ENCODE data around the gene CLHC1.
"Not testable (repeated sequence)": the region's sequence is repeated elsewhere in the genome, so short reads cannot be mapped to it uniquely, and the experiment has no call there.

Gene CLHC1

GRCh38 chr2:55153584-55154299 is 78.4 kb downstream of the CLHC1 start:
- no peak for DNase-seq (ENCODE audit: low read depth in 2 of 2)

- DNase-seq (ENCODE audit: low read depth in 2 of 2): no peak
Observed at GRCh38 chr2:55152475-55153412, 79.3 kb downstream of the CLHC1 start.

- no peak for DNase-seq (ENCODE audit: low read depth in 2 of 2)
Observed at GRCh38 chr2:55151733-55152433, 80.2 kb downstream of the CLHC1 start.

- no peak for DNase-seq (ENCODE audit: low read depth in 2 of 2)
Observed at GRCh38 chr2:55150834-55151233, 81.3 kb downstream of the CLHC1 start.

GRCh38 chr2:55148269-55148668 is 83.8 kb downstream of the CLHC1 start:
- no peak for DNase-seq (ENCODE audit: low read depth in 2 of 2)

GRCh38 chr2:55147531-55147930 is 84.6 kb downstream of the CLHC1 start:
- no peak for DNase-seq (ENCODE audit: low read depth in 2 of 2)

- DNase-seq (ENCODE audit: low read depth in 2 of 2): no peak
Observed at GRCh38 chr2:55147041-55147440, 85.1 kb downstream of the CLHC1 start.

- no peak for DNase-seq (ENCODE audit: low read depth in 2 of 2)
Observed at GRCh38 chr2:55146263-55146662, 85.8 kb downstream of the CLHC1 start.

GRCh38 chr2:55144922-55145820 is 86.9 kb downstream of the CLHC1 start:
- DNase-seq (ENCODE audit: low read depth in 2 of 2): no peak

- not testable (repeated sequence) for DNase-seq (ENCODE audit: low read depth in 2 of 2)
Observed at GRCh38 chr2:55143706-55144105, 88.4 kb downstream of the CLHC1 start.

- no peak for DNase-seq (ENCODE audit: low read depth in 2 of 2)
Observed at GRCh38 chr2:55142518-55142917, 89.6 kb downstream of the CLHC1 start.

GRCh38 chr2:55141572-55142413 is 90.3 kb downstream of the CLHC1 start:
- no peak for DNase-seq (ENCODE audit: low read depth in 2 of 2)

GRCh38 chr2:55140316-55141219 is 91.5 kb downstream of the CLHC1 start:
- no peak for DNase-seq (ENCODE audit: low read depth in 2 of 2)

GRCh38 chr2:55139305-55139704 is 92.8 kb downstream of the CLHC1 start:
- DNase-seq (ENCODE audit: low read depth in 2 of 2): no peak

GRCh38 chr2:55138882-55139229 is 93.2 kb downstream of the CLHC1 start:
- no peak for DNase-seq (ENCODE audit: low read depth in 2 of 2)

- DNase-seq (ENCODE audit: low read depth in 2 of 2): no peak
Observed at GRCh38 chr2:55138014-55138881, 93.8 kb downstream of the CLHC1 start.

- no peak for DNase-seq (ENCODE audit: low read depth in 2 of 2)
Observed at GRCh38 chr2:55137024-55137958, 94.8 kb downstream of the CLHC1 start.
